GM19467 (cell line): Measurements from ENCODE around the gene MAJIN.
A peak's percentile ranks its signal among the peaks of the same experiment; 100 is the strongest.

ENCODE experiments used
- ATAC-seq: cut with Tn5 transposase; IDR thresholded peaks from one replicate; pipeline ENCODE4 v1.9.1; 2021; ENCODE audit warnings: mild to moderate bottlenecking, moderate library complexity; ENCODE audit not compliant: unreplicated experiment

Gene MAJIN

DNA sequence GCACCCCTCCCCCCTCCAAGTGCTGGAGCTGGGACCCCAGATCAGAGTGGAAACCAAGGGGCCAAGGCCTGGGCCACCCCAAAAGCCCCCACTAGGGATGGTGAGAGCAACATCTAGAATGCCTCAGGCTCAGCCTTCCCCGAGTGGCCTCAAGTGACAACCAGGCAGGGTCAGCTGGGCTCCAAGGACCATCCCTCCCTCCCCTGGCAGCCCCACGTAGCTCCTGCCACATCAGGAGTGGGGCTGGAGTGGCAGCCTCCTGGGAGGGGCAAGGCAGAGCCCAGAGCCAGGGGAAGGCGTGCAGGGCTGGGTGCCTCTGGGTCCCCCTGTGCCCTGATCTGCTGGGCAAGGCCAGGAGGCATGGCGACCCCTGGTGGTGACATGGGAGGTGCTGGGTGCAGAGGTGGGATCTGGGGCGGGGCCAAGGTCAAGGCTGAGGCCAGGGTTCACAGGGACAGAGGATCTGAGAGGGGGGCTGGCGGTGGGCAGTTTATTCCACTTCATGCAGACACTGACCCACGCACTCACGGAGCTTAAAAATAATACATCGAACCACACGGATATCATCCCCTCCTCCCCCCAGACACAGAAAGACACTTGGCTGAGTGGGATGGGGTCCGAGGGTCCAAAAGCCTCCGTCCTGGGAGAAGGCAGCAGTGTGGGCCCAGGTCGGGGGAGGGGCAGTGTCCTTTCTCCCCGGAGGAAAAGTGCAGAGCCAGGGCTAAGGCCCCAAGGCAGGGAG is 77.7 kb downstream of the MAJIN start:
- ATAC-seq: peak; percentile 51

DNA sequence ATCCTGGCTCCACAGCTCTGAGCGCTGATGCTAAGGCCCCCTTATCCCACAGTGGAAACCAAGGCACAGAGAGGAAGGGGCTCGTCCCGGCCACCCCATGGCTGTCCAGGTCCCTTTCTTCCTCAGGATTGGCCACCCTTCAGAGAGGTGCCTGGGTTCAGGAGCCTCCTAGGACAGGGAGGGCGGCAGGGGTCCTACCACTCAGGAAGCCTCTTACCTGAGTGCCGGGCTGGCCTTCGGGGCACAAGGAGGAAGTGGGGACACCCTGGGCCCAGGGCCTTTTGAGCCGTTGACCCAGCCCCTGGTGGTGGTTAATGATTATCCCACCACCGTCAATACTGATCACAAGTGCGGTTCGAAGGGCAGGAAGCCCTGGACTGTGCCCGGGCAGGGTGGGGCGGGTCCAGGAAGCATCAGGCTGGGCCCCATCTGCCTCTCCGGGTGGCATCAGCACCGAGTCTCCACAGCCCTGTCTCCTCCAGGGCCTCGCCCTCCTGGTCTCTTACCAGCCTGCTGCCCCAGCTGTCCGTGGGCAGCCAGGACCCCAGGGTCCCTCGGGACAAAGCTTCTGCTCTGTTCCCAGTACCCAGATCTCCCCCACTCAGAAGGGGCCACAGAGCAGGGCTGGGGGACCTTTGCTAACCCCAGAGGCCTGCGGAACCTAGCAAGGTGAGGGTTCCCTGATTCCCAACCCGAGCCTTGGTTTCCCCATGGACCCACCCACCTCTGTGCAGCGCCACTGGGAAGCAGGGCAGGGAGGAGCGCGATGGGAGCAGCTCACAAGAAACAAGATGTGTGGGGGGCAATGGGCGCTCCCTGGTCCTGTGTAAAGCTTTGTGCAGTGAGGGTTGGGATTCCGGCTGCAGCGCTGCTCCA is 78.5 kb downstream of the MAJIN start:
- ATAC-seq: no peak

DNA sequence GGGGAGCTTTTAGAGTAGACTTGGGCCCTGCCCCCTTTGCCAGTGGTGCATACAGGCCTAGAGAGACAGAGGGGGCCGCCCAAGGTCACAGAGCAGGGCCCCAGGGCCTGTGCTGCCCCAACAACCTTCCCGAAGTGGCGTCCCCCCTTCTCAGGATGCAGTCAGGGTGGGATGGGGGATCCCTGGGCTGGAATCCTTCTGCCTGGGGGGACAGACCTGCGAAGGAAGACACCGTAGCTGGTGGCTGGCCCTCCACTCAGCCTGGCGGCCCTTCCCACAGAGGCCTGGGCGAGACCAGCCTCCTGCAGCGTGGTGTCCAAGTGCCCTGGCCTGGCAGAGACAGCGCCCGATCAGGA is 79.1 kb downstream of the MAJIN start:
- ATAC-seq: no peak

DNA sequence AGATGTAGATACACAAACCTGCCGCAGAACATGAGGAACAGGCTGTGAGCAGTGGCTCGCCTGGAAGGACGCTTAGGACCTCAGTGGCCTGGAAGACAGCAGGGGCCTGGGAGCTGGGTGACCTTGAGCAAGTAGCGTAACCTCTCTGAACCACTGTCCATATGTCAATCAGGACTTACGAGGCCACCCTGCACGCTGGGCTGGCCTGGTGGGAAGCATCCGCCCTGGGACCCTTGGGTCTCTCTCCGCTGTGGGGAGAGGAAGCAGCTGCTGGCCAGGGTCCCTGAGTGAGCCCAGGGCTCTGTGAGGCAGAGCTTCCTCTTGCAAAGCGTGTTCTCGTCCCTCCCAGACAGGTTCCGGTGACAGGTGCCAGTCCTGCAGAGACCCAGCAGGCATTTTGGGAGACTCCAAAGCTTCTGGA is 79.5 kb downstream of the MAJIN start:
- ATAC-seq: no peak

DNA sequence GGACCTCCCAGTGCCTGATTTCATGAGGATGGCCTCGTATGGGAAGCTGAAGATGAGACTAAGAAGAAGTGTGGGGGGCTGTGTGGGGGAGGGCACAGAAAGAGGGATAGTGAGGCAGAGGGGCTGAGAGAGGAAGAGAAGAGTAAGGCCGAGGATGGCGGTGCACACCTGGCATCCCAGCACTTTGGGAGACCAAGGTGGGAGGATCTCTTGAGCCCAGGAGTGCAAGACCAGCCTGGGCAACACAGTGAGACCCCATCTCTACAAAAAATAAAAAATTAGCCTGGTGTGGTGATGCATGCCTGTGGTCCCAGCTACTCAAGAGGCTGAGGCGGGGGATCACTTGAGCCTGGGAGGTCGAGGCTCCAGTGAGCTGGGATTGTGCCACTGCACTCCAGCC is 80.0 kb downstream of the MAJIN start:
- no peak for ATAC-seq

DNA sequence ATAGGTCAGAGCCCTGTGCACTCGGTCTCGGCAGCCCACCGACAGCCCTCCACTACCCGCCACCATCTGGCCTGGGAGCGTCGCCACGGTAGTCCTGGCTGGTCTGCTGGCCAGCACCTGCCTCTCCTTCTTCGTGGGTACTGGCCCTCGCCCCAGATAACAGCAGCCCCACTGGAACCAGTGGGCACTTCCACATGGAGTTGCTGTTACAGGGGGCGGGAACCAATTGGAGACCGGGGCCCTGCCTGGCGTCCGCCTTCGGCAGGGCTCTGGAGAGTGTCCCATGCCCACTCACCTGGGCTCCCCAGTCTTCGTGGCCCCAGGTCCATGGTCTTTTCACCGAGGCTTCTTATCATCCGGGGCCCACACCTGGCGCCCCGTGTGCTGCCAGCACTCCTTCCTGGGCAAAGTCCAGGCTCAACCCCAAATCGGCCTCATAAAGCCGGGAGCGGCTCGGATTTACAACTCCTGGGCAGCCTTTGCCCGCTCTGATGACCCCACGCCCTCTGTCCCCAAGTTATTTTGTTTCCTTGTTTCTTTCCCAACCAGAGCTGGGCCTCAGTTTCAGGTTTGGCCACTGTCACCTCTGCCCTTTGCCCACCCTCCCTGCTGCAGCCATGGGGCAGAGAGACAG is 80.6 kb downstream of the MAJIN start:
- no peak for ATAC-seq

DNA sequence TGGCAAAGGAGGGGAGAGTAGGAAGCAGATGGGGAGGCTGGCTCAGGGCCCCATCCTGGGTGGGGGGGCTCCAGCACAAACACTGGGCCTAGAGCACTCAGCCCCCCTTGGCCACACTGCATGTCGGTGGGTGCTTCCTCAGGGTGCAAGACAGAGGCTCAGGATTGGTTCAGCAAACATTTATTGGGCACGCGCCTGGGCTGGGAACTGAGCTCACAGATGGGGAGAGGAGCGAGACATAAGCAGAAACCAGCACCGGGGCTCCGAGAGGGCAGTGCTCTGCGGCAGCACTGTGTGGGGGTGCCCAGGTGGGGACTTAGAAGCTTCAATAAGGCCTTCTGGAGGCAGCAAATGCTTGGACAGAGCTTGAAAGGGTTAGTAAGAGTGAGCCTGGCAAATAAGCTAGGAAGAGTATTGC is 81.4 kb downstream of the MAJIN start:
- no peak for ATAC-seq

DNA sequence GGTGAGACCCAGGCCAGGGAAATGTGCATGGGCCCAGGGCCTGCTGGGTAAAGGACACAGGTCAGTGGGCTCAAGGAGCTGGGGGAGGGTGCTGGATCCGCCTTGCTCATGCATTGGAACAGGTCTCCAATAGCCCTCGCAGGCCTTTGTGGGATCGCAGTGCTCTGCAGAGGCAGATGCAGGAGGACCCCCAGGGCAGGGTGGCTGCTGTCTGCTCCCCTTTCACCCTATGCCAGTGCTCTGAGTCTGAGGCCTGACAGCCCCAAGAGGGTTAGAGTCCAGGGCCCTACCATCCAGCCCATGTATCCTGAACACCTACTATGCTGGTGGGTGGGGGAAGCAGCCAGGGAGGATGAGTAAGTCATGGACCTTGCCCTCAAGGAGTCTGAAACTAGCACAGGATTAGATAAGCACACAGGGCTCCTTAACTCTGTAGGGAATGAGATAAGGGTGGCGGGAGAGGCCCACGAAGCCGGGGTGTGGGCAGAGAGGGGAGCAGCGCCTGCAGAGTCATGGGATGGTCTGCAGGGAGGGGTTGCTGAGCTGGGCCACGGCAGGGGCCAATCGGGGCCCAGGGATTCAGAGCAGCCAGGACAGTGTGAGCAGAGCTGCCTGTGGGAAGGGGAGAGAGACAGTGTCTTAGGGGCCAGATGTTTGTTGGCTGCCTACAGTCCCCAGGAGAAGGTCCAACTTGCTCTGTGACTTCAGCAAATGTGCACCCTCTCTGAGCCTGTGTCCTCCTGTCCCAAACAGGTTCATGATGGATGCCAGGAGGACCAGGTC is 83.0 kb downstream of the MAJIN start:
- ATAC-seq: no peak

DNA sequence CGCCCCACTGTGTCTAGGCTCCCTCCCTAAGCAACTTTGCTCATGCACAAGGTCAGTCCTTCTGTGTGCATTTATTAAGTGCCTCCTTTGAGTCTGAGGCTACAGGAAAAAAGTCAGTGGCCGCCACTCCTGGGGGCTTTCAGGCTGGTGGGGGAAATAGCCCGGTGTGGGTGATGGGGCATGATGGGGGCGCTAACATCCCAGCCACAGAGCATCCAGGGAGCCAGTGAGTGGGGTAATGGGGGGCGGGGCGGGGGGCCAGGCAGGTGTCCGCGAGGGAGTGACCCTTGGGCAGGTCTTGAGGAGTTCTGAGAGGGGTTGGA is 83.5 kb downstream of the MAJIN start:
- no peak for ATAC-seq
